Liver (tissue), 3 donors: Measurements from ENCODE around the gene TAB3.

Experiments used
- ATF3 ChIP-seq: IDR thresholded peaks from 2 replicates; pipeline ENCODE4 v1.6.1; 2016; ENCODE audit warnings: antibody characterized with exemption
- GABPA ChIP-seq, 2 donors: IDR thresholded peaks in 1 of 2; conservative IDR thresholded peaks in 1 of 2; 2 replicates each; pipeline ENCODE4 v1.6.1; 2016; ENCODE audit warnings: antibody characterized with exemption in 2 of 2, mild to moderate bottlenecking in 1 of 2, moderate library complexity in 1 of 2
- HNF4G ChIP-seq: IDR thresholded peaks from 2 replicates; pipeline ENCODE4 v1.6.1; 2016; ENCODE audit warnings: antibody characterized with exemption
- JUND ChIP-seq, 2 donors: IDR thresholded peaks; 2 replicates each; pipeline ENCODE4 v1.6.1; 2016; ENCODE audit warnings: antibody characterized with exemption in 2 of 2
- RAD21 ChIP-seq, 2 donors: IDR thresholded peaks; 2 replicates each; pipeline ENCODE4 v1.6.1; 2016; ENCODE audit warnings: antibody characterized with exemption in 2 of 2, mild to moderate bottlenecking in 2 of 2
- REST ChIP-seq: IDR thresholded peaks from 2 replicates; pipeline ENCODE4 v1.6.1; 2016; ENCODE audit warnings: antibody characterized with exemption, mild to moderate bottlenecking
- RXRA ChIP-seq, 2 donors: IDR thresholded peaks; 2 replicates each; pipeline ENCODE4 v1.6.1; 2017 to 2018; ENCODE audit warnings: antibody characterized with exemption in 2 of 2, mild to moderate bottlenecking in 1 of 2
- SP1 ChIP-seq: IDR thresholded peaks from 2 replicates; pipeline ENCODE4 v1.6.1; 2018; ENCODE audit warnings: antibody characterized with exemption, mild to moderate bottlenecking
- TAF1 ChIP-seq: conservative IDR thresholded peaks from 2 replicates; pipeline ENCODE4 v1.6.1; 2016; ENCODE audit warnings: antibody characterized with exemption, mild to moderate bottlenecking
- TF ChIP-seq, protein P1 (sequence below): fragments of 150-350 bp; IDR thresholded peaks from 2 replicates; pipeline ENCODE4 v1.5.1; 2017; ENCODE audit warnings: improper control_type of control experiment, low read depth, low read length; ENCODE audit not compliant: missing input control
- TF ChIP-seq, protein P2 (sequence below): IDR thresholded peaks from 2 replicates; pipeline ENCODE4 v1.6.1; 2016; ENCODE audit warnings: antibody characterized with exemption
- TF ChIP-seq, protein P3 (sequence below): IDR thresholded peaks from 2 replicates; pipeline ENCODE4 v1.6.1; 2016; ENCODE audit warnings: antibody characterized with exemption
- donor health status: healthy.
- donor health status: healthy.

GRCh38 chrX:30938295-30938694, 49.2 kb upstream of the TAB3 start:
- TF ChIP-seq, protein P1, sequence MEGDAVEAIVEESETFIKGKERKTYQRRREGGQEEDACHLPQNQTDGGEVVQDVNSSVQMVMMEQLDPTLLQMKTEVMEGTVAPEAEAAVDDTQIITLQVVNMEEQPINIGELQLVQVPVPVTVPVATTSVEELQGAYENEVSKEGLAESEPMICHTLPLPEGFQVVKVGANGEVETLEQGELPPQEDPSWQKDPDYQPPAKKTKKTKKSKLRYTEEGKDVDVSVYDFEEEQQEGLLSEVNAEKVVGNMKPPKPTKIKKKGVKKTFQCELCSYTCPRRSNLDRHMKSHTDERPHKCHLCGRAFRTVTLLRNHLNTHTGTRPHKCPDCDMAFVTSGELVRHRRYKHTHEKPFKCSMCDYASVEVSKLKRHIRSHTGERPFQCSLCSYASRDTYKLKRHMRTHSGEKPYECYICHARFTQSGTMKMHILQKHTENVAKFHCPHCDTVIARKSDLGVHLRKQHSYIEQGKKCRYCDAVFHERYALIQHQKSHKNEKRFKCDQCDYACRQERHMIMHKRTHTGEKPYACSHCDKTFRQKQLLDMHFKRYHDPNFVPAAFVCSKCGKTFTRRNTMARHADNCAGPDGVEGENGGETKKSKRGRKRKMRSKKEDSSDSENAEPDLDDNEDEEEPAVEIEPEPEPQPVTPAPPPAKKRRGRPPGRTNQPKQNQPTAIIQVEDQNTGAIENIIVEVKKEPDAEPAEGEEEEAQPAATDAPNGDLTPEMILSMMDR: no peak
- TF ChIP-seq, protein P2, sequence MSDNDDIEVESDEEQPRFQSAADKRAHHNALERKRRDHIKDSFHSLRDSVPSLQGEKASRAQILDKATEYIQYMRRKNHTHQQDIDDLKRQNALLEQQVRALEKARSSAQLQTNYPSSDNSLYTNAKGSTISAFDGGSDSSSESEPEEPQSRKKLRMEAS: no peak
- TF ChIP-seq TAF1 (no peak), REST (no peak), RXRA (IDR thresholded peaks at IDR 0.05) (no peak), RAD21 (IDR thresholded peaks at IDR 0.05) (no peak), GABPA (IDR thresholded peaks at IDR 0.05 in 1 of 2, conservative IDR thresholded peaks at IDR 0.05 in 1 of 2) (no peak), JUND (IDR thresholded peaks at IDR 0.05) (no peak), HNF4G (no peak), SP1 (no peak), ATF3 (no peak)
- TF ChIP-seq, protein P3, sequence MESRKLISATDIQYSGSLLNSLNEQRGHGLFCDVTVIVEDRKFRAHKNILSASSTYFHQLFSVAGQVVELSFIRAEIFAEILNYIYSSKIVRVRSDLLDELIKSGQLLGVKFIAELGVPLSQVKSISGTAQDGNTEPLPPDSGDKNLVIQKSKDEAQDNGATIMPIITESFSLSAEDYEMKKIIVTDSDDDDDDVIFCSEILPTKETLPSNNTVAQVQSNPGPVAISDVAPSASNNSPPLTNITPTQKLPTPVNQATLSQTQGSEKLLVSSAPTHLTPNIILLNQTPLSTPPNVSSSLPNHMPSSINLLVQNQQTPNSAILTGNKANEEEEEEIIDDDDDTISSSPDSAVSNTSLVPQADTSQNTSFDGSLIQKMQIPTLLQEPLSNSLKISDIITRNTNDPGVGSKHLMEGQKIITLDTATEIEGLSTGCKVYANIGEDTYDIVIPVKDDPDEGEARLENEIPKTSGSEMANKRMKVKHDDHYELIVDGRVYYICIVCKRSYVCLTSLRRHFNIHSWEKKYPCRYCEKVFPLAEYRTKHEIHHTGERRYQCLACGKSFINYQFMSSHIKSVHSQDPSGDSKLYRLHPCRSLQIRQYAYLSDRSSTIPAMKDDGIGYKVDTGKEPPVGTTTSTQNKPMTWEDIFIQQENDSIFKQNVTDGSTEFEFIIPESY: no peak
